Activated T-cell treated with anti-CD3 and anti-CD28 coated beads, Interleukin-2, amount 50 U/mL, for 4 hours (primary cell): ENCODE results near the gene PPP1R1A. TPM values are rescaled to one million over a fixed set of nuclear protein-coding genes. Genes with fewer than 3 reads are reported as not detected.
A peak's percentile ranks its signal among the peaks of the same experiment; 100 is the strongest.

Source experiments
- ATAC-seq, 2 donors: fragments of 200-7000 bp; cut with Tn5 transposase; one replicate each; pipeline ENCODE4 v1.10.0; 2021
- DNase-seq: peaks from one replicate; pipeline ENCODE4 v3.0.0-alpha.2; 2020
- H3K27me3 Mint-ChIP-seq: one replicate; pipeline ENCODE4 v1.8.0; 2021; ENCODE audit warnings: low read depth, mixed read lengths
- H3K36me3 Mint-ChIP-seq: one replicate; pipeline ENCODE4 v1.8.0; 2022; ENCODE audit warnings: mixed read lengths; ENCODE audit not compliant: insufficient read depth
- H3K4me1 Mint-ChIP-seq: one replicate; pipeline ENCODE4 v1.8.0; 2021; ENCODE audit warnings: low read depth, mixed read lengths
- H3K4me3 Mint-ChIP-seq: one replicate; pipeline ENCODE4 v1.8.0; 2021; ENCODE audit warnings: mild to moderate bottlenecking, moderate library complexity, mixed read lengths
- H3K9me3 Mint-ChIP-seq: one replicate; pipeline ENCODE4 v1.8.0; 2021; ENCODE audit warnings: mixed read lengths
- total RNA-seq, 3 donors: library from RNA; stranded (reverse); gene quantifications; one replicate each; pipeline ENCODE4 v1.2.1, GENCODE V29; 2021

PPP1R1A gene
- total RNA-seq, 3 donors from 2014 or later, result not detected

DNA sequence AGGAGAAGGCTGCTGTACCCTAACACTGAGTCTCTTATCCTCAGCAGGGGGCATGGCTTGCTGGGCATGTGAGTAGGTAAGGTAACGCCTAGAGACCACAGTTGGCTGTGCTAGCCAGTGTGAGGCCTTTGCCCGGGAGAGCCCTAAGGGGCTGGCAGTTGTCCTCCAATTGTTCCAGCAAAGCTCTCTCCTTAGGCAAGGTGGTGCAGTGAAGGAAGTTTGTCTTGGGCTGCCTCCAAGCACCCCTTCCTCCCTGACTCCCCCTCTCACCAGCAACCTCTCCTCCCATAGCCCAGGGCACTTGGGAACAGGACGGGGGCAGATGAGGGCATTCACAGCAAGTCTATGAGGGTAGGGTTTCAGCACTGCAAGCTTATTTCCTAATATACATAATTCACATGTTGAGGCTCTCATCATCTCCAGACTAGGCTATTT, 23.3 kb upstream of the PPP1R1A start:
- ATAC-seq, result no peak
- H3K36me3 Mint-ChIP-seq, result no peaks in the 10 kb centered on the region
- H3K27me3 Mint-ChIP-seq, result peaks cover 28% of the 10 kb centered on the region

DNA sequence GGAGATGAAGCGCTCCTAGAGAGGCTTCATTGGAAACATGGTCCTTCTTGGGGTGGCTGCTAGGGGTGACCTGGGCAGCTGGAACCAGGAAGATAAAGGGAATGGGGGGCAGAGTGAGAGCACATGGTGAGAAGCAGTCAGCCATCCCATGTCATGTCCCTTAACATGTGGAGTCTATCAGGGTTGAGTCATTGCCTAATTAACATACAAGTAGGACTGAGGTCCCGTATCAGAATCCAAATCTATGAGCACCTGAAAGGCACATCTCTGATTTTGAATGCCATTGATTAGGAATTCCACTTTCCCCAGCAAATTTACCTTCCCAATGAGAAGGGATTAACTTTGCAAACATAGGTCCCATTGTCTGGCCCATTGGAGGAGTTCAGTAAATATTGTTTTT, 20.3 kb upstream of the PPP1R1A start:
- no peak for DNase-seq
- H3K9me3 Mint-ChIP-seq, result no peaks in the 10 kb centered on the region
- H3K36me3 Mint-ChIP-seq, result no peaks in the 10 kb centered on the region
- peaks cover 12% of the 10 kb centered on the region for H3K27me3 Mint-ChIP-seq
- no peak overlapping the region for H3K4me3 Mint-ChIP-seq
- ATAC-seq, result no peak
- H3K4me1 Mint-ChIP-seq, result no peaks in the 10 kb centered on the region

More for the DNA sequence above, 23.3 kb upstream of the PPP1R1A start:
- peaks cover 1% of the 10 kb centered on the region for H3K4me1 Mint-ChIP-seq
- no peak for DNase-seq
- H3K9me3 Mint-ChIP-seq, result no peaks in the 10 kb centered on the region
- no peak overlapping the region for H3K4me3 Mint-ChIP-seq

DNA sequence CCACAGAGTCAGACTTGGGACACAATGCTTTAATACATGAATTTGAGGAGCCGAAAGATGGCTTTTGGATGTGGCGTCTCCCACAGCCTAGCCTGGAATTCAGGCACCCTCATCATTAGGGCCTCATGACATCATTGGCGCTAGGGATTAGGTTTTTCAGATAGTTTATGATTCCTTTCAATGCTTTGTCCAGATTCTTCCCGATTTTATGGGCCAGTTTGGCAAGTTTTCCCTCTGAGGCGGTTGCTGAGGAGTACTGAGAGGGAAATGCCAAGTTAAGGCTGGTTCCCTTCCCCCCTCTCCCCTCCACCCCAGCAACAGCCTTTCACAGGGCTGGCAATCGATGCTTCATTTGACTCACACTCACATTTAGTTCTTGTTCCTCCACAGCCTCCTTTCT, 19.7 kb upstream of the PPP1R1A start:
- Mint-ChIP-seq H3K4me3 (no peak overlapping the region), H3K4me1 (peaks cover 2% of the 10 kb centered on the region), H3K9me3 (no peaks in the 10 kb centered on the region), H3K27me3 (peaks cover 9% of the 10 kb centered on the region), H3K36me3 (no peaks in the 10 kb centered on the region)
- ATAC-seq (no peak), DNase-seq (no peak)

DNA sequence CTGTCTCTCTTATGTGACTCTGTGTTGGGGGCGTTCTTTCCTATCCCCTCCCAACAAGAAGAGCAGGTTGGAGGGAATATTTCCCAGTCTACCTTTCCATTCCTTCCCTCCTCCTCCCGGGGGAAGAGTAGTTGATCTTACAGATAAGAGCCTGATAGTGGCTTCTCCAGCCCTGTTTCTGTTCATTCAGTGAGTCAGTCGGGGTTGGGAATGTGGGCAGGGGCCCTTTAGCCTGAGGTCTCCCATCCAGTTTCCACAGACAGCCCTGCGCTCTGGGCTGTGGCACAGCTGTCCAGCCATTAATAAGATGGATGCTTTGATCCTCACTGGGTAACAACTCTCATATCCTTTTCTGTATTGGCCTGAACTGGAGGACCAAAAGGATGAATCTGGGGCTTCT, 18.1 kb upstream of the PPP1R1A start:
- DNase-seq (no peak), ATAC-seq (no peak)
- no peak overlapping the region for H3K4me3 Mint-ChIP-seq
- peaks cover 6% of the 10 kb centered on the region for H3K27me3 Mint-ChIP-seq
- H3K36me3 Mint-ChIP-seq, result no peaks in the 10 kb centered on the region
- H3K9me3 Mint-ChIP-seq, result no peaks in the 10 kb centered on the region
- H3K4me1 Mint-ChIP-seq, result peaks cover 2% of the 10 kb centered on the region

DNA sequence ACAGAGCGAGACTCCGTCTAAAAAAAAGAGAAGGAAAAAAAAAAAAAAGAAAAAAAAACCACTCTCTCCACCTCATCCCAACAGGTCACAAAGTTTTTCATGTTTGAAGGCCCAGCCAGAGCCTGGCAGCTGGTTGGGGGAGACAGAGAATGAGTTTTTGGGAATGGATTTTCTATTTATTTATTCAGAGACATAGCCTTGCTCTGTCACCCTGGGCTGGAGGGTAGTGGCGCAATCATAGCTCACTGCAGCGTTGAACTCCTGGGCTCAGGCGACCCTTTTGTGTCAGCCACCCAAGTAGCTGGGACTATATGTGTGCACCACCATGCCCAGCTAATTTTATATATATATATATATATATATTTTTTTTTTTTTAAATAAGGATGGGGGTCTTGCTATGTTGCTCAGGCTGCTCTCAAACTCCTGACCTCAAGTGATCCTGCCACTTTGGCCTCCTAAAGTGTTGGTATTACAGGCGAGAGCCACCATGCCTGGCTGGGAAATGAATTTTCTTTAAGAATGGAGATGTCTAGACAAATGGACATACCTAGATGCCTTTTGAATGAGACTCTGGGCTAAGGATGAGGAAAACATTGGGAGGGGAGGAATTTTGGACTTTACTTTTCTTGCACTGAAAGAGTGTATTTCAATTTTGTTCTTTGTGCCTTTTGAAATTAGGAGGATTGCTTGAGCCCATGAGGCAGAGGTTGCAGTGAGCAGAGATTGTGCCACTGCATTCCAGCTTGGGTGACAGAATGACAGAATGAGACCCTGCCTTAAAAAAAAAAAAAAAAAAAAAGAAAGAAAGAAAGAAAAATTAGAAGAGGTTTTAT, 16.9 kb upstream of the PPP1R1A start:
- Mint-ChIP-seq H3K4me3 (no peak overlapping the region), H3K36me3 (no peaks in the 10 kb centered on the region), H3K4me1 (peaks cover 2% of the 10 kb centered on the region), H3K9me3 (no peaks in the 10 kb centered on the region), H3K27me3 (peaks cover 4% of the 10 kb centered on the region)
- ATAC-seq (no peak), DNase-seq (no peak)

DNA sequence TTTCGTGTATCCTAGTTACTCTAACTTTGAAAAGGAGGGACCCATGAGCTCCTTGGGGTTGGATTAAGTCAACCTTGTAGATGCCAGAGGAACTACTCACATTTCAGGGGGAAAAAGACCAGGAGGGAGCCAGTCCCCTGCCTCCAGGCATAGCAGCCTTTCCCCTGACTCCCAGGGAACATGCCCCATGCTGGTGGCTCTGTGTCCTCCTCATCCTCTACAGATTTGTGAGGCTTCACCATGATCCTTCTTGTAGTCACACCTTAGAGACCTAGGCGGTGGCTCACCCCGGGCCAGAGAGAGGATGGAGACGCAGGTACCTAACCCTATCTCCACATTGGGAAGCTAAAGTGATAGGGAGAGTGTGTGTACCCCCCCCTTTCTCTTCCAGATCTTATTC, 16.0 kb upstream of the PPP1R1A start:
- no peak overlapping the region for H3K4me3 Mint-ChIP-seq
- peaks cover 2% of the 10 kb centered on the region for H3K4me1 Mint-ChIP-seq
- no peaks in the 10 kb centered on the region for H3K36me3 Mint-ChIP-seq
- H3K9me3 Mint-ChIP-seq, result no peaks in the 10 kb centered on the region
- ATAC-seq, result no peak
- H3K27me3 Mint-ChIP-seq, result peaks cover 4% of the 10 kb centered on the region
- DNase-seq, result no peak

DNA sequence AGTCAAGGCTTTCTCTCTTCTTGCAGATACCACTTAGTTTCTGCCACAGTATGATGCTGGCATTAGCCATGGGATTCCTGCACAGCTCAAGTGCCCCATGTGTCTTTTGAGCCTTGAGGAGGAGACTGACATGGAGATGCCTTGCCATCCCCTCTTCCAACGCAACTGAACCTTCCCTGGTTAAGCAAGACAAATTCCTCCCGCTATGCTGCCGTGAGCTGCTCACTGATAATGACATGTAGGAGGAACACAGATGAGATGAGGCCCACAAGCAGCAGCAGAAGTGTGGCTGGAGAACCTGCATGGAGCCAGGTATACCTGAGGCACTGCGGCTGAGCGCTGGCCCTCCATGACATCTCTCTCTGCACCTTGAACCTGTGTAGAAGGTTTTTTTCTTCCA, 15.4 kb upstream of the PPP1R1A start:
- ATAC-seq, result no peak
- no peaks in the 10 kb centered on the region for H3K36me3 Mint-ChIP-seq
- no peaks in the 10 kb centered on the region for H3K9me3 Mint-ChIP-seq
- peaks cover 4% of the 10 kb centered on the region for H3K27me3 Mint-ChIP-seq
- DNase-seq, result no peak
- H3K4me1 Mint-ChIP-seq, result peaks cover 2% of the 10 kb centered on the region
- H3K4me3 Mint-ChIP-seq, result no peak overlapping the region

DNA sequence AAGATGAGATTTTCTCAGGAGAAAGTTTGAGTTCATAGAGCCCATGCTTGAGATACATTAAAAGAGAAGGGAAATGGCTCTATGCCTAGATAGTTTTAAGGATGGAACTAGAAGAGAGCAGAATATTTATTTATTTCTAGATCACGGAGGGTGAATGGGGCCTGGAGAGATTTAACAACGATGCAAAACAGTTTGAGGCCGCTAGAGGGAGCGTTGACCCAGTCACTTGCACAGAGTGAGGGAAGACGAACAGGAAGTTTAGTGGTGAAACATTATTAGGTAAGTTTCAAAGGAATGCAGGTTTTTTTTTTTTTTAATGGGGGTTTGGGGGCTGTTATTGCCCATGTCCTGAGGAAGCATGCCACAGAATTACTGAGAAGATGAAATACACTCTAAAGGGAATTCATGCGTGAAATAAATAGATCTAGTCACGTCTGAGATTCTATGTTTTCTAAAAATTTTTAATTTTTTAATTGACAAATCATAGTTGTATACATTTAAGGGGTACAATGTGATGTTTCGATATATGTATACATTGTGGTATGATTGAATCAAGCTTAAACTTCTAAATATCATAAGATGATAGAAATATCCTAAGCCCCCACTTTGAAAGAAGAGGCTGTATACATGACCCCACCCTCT, 14.8 kb upstream of the PPP1R1A start:
- DNase-seq (peak; percentile 53), ATAC-seq (peak; percentile 79 to 87)
- no peak overlapping the region for H3K4me3 Mint-ChIP-seq
- H3K27me3 Mint-ChIP-seq, result peaks cover 4% of the 10 kb centered on the region
- H3K4me1 Mint-ChIP-seq, result peaks cover 2% of the 10 kb centered on the region
- H3K9me3 Mint-ChIP-seq, result no peaks in the 10 kb centered on the region
- no peaks in the 10 kb centered on the region for H3K36me3 Mint-ChIP-seq

DNA sequence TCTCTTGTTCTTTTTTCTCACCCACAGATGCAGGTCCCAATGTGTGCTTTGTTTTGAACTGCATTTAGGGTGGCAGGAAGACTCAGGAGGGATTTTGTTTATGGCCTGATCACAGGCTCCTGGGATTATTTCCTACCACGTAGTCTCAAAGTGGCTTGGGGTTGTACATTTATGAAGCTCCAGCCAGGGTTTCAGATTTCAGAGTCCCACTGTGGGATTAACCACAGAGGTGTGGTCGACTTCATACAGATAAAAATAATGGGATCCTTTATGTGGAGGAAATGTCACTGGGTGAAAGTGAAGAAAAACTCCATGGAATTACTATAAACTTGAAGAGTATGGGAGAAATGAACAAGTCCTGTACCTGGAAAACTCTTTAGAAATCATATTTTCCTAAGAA, 14.2 kb upstream of the PPP1R1A start:
- DNase-seq (no peak), ATAC-seq (no peak)
- peaks cover 2% of the 10 kb centered on the region for H3K4me1 Mint-ChIP-seq
- peaks cover 4% of the 10 kb centered on the region for H3K27me3 Mint-ChIP-seq
- H3K4me3 Mint-ChIP-seq, result no peak overlapping the region
- no peaks in the 10 kb centered on the region for H3K9me3 Mint-ChIP-seq
- H3K36me3 Mint-ChIP-seq, result no peaks in the 10 kb centered on the region

DNA sequence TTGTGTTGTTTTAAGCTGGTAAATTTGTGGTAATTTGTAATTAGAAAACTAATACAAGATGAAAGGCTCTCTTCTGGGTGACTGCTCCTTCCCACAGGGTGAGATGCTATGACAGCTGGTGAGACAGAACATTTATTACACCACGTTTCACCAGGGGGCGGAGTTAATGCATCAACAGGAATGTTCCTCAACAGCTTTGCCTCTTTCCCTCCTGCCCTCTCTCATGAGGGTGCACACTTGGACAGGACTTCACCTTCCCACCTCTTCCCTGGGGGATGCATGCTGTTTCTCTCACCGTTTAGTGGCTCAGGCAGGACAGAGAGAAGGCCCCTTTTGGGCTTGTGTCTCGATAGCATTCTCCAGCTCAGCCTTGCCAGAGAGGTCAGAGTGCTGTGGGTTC, 13.4 kb upstream of the PPP1R1A start:
- Mint-ChIP-seq H3K9me3 (no peaks in the 10 kb centered on the region), H3K27me3 (peaks cover 3% of the 10 kb centered on the region), H3K4me1 (peaks cover 2% of the 10 kb centered on the region), H3K4me3 (no peak overlapping the region), H3K36me3 (no peaks in the 10 kb centered on the region)
- ATAC-seq, result no peak
- no peak for DNase-seq

DNA sequence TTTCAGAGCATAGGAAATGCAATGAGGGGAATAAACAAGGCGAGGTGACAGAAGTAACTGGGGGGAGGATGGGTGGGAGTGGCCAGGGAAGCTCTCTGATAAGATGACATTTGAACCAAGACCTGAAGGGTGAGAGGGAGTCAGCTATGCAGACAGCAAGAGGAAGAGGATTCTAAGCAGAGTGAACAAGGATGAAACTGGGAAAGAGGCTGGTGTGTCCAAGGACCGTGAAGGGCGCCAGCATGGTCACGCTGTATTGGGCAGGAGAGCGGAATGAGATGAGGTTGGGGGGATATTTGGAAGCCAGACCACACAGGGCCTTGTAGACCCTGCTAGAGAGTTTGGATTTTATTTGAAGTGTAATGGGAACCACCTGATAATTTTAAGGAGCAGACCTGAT, 10.5 kb upstream of the PPP1R1A start:
- Mint-ChIP-seq H3K9me3 (no peaks in the 10 kb centered on the region), H3K27me3 (peaks cover 10% of the 10 kb centered on the region), H3K4me1 (peaks cover 7% of the 10 kb centered on the region), H3K4me3 (no peak overlapping the region), H3K36me3 (no peaks in the 10 kb centered on the region)
- DNase-seq (no peak), ATAC-seq (no peak)

DNA sequence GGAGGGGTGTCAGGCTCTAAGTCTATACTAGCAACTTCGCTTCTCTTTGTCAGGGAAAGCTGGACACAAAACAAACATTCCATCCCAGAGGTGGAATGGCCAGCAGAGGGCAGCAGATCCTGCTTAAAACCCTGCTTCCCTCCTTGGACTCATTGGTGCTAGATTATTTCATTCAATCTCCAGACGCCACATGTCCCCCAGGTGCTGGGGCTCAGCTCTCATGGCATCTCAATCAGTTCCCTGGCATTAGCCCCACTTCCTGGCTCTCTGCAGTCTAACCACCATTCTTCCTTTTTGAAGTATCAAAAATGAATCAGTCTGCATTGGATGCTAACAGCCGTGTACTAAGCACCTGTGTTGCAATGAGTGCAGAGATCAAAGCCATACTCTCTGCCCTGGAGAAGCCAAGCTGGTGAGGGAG, 8.1 kb upstream of the PPP1R1A start:
- DNase-seq, result peak; percentile 46
- H3K9me3 Mint-ChIP-seq, result no peaks in the 10 kb centered on the region
- peaks cover 16% of the 10 kb centered on the region for H3K27me3 Mint-ChIP-seq
- H3K36me3 Mint-ChIP-seq, result no peaks in the 10 kb centered on the region
- H3K4me1 Mint-ChIP-seq, result peaks cover 5% of the 10 kb centered on the region
- no peak overlapping the region for H3K4me3 Mint-ChIP-seq
- ATAC-seq, result peak; percentile 63 to 70

DNA sequence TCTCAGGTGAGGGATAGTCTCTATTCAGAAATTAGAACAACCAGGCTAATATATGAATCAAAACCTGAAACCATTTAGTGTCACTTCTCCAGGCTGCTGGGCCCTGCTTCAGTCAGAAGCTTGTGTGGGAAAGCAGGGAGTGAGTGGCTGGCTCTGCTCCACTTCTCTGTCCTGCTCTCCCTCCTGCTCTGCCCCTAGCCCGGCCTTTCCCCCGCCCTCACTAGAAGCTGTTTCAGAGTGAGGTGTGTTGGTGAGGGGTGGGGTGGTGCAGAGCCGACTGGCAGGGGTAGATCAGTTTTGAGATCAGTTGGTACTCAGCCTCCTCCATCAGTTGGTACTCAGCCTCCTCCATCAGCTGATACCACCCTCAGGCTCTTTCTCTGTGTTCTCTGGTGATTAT, 7.0 kb upstream of the PPP1R1A start:
- Mint-ChIP-seq H3K36me3 (no peaks in the 10 kb centered on the region), H3K9me3 (no peaks in the 10 kb centered on the region), H3K27me3 (peaks cover 27% of the 10 kb centered on the region)

DNA sequence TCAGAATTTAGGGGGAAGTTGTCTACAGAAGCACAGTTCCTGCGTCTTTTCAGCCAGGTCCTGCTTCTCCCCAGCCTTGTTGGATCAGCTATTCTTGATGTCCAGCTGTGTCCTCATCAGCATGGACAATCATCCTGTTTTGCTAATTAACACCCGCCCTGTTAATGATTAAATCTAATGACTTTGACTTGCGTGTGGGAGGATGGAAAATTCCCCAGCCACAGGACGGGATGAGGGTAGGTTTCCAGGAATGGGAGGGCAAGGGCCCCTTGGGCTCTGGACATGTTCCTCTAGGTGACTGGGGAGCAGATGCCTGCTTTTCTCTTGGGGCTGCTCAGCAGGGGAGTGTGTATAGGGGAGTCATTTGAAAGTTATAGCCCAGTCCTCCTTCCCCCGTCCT, 5.3 kb upstream of the PPP1R1A start:
- no peaks in the 10 kb centered on the region for H3K9me3 Mint-ChIP-seq
- peaks cover 14% of the 10 kb centered on the region for H3K4me1 Mint-ChIP-seq
- DNase-seq, result no peak
- no peaks in the 10 kb centered on the region for H3K36me3 Mint-ChIP-seq
- no peak overlapping the region for H3K4me3 Mint-ChIP-seq
- ATAC-seq, result no peak
- peaks cover 44% of the 10 kb centered on the region for H3K27me3 Mint-ChIP-seq

More for the DNA sequence above, 7.0 kb upstream of the PPP1R1A start:
- H3K4me1 Mint-ChIP-seq, result peaks cover 5% of the 10 kb centered on the region
- no peak for ATAC-seq
- no peak for DNase-seq
- no peak overlapping the region for H3K4me3 Mint-ChIP-seq

DNA sequence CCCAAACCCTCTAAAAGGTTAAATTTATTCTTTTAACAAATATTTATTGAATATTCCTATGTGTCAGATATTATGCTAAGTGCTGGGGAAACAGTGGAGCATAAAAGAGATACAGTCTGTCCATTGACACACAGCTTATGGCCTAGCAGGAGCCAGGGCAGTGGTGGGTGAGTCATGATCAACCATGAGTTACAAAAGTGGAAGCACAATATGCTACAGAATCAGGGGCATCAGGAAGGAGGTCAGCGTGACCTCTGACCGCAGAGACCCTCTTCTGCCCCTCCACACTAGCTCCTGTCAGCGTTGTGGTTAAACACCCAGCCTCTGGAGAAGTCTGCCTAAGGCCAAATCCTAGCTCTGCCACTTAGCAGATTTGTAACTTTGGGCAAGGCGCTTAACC, 4.7 kb upstream of the PPP1R1A start:
- no peaks in the 10 kb centered on the region for H3K9me3 Mint-ChIP-seq
- H3K36me3 Mint-ChIP-seq, result no peaks in the 10 kb centered on the region
- H3K4me1 Mint-ChIP-seq, result peaks cover 14% of the 10 kb centered on the region
- DNase-seq (no peak), ATAC-seq (no peak)
- H3K4me3 Mint-ChIP-seq, result no peak overlapping the region
- H3K27me3 Mint-ChIP-seq, result peaks cover 45% of the 10 kb centered on the region
